Suprapubic skin (tissue), 4 donors: ENCODE measurements around the gene MEIOSIN. TPM values are rescaled to one million over a fixed set of nuclear protein-coding genes. Genes with fewer than 3 reads are reported as not detected.

ENCODE experiments used
- DNase-seq, 2 donors: peaks; one replicate each; pipeline ENCODE4 v3.0.0-alpha.2; 2019; ENCODE audit warnings: low spot score in 2 of 2
- H3K27ac ChIP-seq: fragments of 200-600 bp; sonication (generic); one replicate; pipeline ENCODE4 v1.5.1; 2019
- H3K27me3 ChIP-seq: fragments of 200-600 bp; sonication (generic); one replicate; pipeline ENCODE4 v1.5.1; 2019
- H3K36me3 ChIP-seq: fragments of 200-600 bp; sonication (generic); one replicate; pipeline ENCODE4 v1.5.1; 2019
- H3K4me1 ChIP-seq: fragments of 200-600 bp; sonication (generic); one replicate; pipeline ENCODE4 v1.5.1; 2019
- H3K4me3 ChIP-seq: fragments of 200-600 bp; sonication (generic); one replicate; pipeline ENCODE4 v1.5.1; 2019; ENCODE audit warnings: mild to moderate bottlenecking
- H3K9me3 ChIP-seq: fragments of 200-600 bp; sonication (generic); one replicate; pipeline ENCODE4 v1.5.1; 2019
- CTCF ChIP-seq, 2 donors: fragments of 200-600 bp in 1 of 2; fragments of 450-650 bp in 1 of 2; sonication (generic) in 1 of 2; IDR thresholded peaks; one replicate each; pipeline ENCODE4 v1.5.1; 2016 to 2019; ENCODE audit warnings: antibody characterized with exemption in 2 of 2, mild to moderate bottlenecking in 1 of 2, moderate library complexity in 1 of 2
- EP300 ChIP-seq: sonication (generic); formaldehyde crosslinking; IDR thresholded peaks from one replicate; pipeline ENCODE4 v1.6.1; 2017; ENCODE audit warnings: antibody characterized with exemption
- POLR2A ChIP-seq, 2 donors: fragments of 450-650 bp; IDR thresholded peaks; one replicate each; pipeline ENCODE4 v1.6.1; 2017; ENCODE audit warnings: antibody characterized with exemption in 2 of 2, mild to moderate bottlenecking in 2 of 2, moderate library complexity in 2 of 2
- POLR2AphosphoS5 ChIP-seq, 3 donors: sonication (generic); formaldehyde crosslinking; IDR thresholded peaks; one replicate each; pipeline ENCODE4 v1.6.1; 2017; ENCODE audit warnings: antibody characterized with exemption in 3 of 3
- WGBS: methylation state at CpG from one replicate; pipeline ENCODE4 v1.1.5; 2018; 5-methylcytosine and 5-hydroxymethylcytosine counted together
- total RNA-seq, 4 donors: library from RNA; depleted of rRNA; stranded (reverse); fragments of >200 nt; gene quantifications; one replicate each; pipeline ENCODE4 v1.1.0, GENCODE V29; 2016

The MEIOSIN gene
- total RNA-seq, 4 donors from 2014 or later, result not detected

- no peaks in the 10 kb centered on the region for H3K9me3 ChIP-seq
- peaks cover 4% of the 10 kb centered on the region for H3K36me3 ChIP-seq
- H3K27me3 ChIP-seq, result no peaks in the 10 kb centered on the region
- peak overlapping the region; percentile 86 for H3K4me3 ChIP-seq
- peaks cover 38% of the 10 kb centered on the region for H3K4me1 ChIP-seq
- H3K27ac ChIP-seq, result peak overlapping the region; percentile 89
- WGBS, result 6% methylated on average over 21 of the region's 79 CpGs
- no peak for TF ChIP-seq POLR2A (IDR thresholded peaks at IDR 0.05)
- TF ChIP-seq POLR2AphosphoS5 (IDR thresholded peaks at IDR 0.05), result peak in 2 of 3 donors; percentile 36 to 73
- peak; percentile 85 to 95 for TF ChIP-seq CTCF (IDR thresholded peaks at IDR 0.05)
- TF ChIP-seq EP300, result no peak
- peak; percentile 98 to 99 for DNase-seq
Observed at GRCh38 chr19:45770192-45771101, 37.2 kb downstream of the MEIOSIN start.

- peak in 1 of 2 donors; percentile 77 for DNase-seq
- WGBS, result 84% methylated on average over 32 of the region's 46 CpGs
Observed at GRCh38 chr19:45771311-45771933, 38.2 kb downstream of the MEIOSIN start.

GRCh38 chr19:45772130-45772840 lies 39.0 kb downstream of the MEIOSIN start:
- H3K36me3 ChIP-seq, result peaks cover 12% of the 10 kb centered on the region
- H3K27ac ChIP-seq, result no peak overlapping the region
- DNase-seq, result peak in 1 of 2 donors; percentile 74
- no peaks in the 10 kb centered on the region for H3K27me3 ChIP-seq
- TF ChIP-seq CTCF (IDR thresholded peaks at IDR 0.05) (no peak), POLR2A (IDR thresholded peaks at IDR 0.05) (no peak)
- H3K9me3 ChIP-seq, result no peaks in the 10 kb centered on the region
- no peak overlapping the region for H3K4me3 ChIP-seq
- WGBS, result 88% methylated on average over 10 of the region's 14 CpGs
- H3K4me1 ChIP-seq, result peaks cover 22% of the 10 kb centered on the region

More at GRCh38 chr19:45771311-45771933, 38.2 kb downstream of the MEIOSIN start:
- Histone ChIP-seq H3K4me1 (peaks cover 30% of the 10 kb centered on the region), H3K27ac (peak overlapping the region; percentile 89), H3K36me3 (peaks cover 4% of the 10 kb centered on the region), H3K27me3 (no peaks in the 10 kb centered on the region), H3K9me3 (no peaks in the 10 kb centered on the region), H3K4me3 (peak overlapping the region; percentile 86)
- no peak for TF ChIP-seq POLR2AphosphoS5 (IDR thresholded peaks at IDR 0.05)
- no peak for TF ChIP-seq POLR2A (IDR thresholded peaks at IDR 0.05)
- no peak for TF ChIP-seq EP300
- TF ChIP-seq CTCF (IDR thresholded peaks at IDR 0.05), result no peak

GRCh38 chr19:45772912-45773311 lies 39.7 kb downstream of the MEIOSIN start:
- no peaks in the 10 kb centered on the region for H3K27me3 ChIP-seq
- no peak overlapping the region for H3K27ac ChIP-seq
- H3K4me1 ChIP-seq, result peaks cover 16% of the 10 kb centered on the region
- no peak for DNase-seq
- TF ChIP-seq POLR2AphosphoS5 (IDR thresholded peaks at IDR 0.05), result no peak
- peaks cover 17% of the 10 kb centered on the region for H3K36me3 ChIP-seq
- H3K9me3 ChIP-seq, result no peaks in the 10 kb centered on the region
- no peak overlapping the region for H3K4me3 ChIP-seq
- WGBS, result 100% methylated on average over 3 of the region's 3 CpGs

GRCh38 chr19:45773384-45773783 lies 40.1 kb downstream of the MEIOSIN start:
- Histone ChIP-seq H3K36me3 (peaks cover 21% of the 10 kb centered on the region), H3K4me1 (peaks cover 15% of the 10 kb centered on the region), H3K9me3 (no peaks in the 10 kb centered on the region), H3K27ac (no peak overlapping the region), H3K4me3 (no peak overlapping the region), H3K27me3 (no peaks in the 10 kb centered on the region)
- WGBS, result 51% methylated on average over 2 of the region's 2 CpGs
- DNase-seq, result no peak
- no peak for TF ChIP-seq POLR2A (IDR thresholded peaks at IDR 0.05)

GRCh38 chr19:45774765-45775164 lies 41.5 kb downstream of the MEIOSIN start:
- H3K9me3 ChIP-seq, result no peaks in the 10 kb centered on the region
- no peak overlapping the region for H3K4me3 ChIP-seq
- H3K27ac ChIP-seq, result no peak overlapping the region
- TF ChIP-seq POLR2AphosphoS5 (IDR thresholded peaks at IDR 0.05), result no peak
- TF ChIP-seq EP300, result no peak
- TF ChIP-seq CTCF (IDR thresholded peaks at IDR 0.05), result no peak
- no peak for TF ChIP-seq POLR2A (IDR thresholded peaks at IDR 0.05)
- WGBS, result 94% methylated on average over 9 of the region's 9 CpGs
- H3K36me3 ChIP-seq, result peaks cover 21% of the 10 kb centered on the region
- no peaks in the 10 kb centered on the region for H3K27me3 ChIP-seq
- no peak for DNase-seq
- peaks cover 24% of the 10 kb centered on the region for H3K4me1 ChIP-seq
